ENCODE measurements around the gene DESI2.

- TF ChIP-seq, protein P1, sequence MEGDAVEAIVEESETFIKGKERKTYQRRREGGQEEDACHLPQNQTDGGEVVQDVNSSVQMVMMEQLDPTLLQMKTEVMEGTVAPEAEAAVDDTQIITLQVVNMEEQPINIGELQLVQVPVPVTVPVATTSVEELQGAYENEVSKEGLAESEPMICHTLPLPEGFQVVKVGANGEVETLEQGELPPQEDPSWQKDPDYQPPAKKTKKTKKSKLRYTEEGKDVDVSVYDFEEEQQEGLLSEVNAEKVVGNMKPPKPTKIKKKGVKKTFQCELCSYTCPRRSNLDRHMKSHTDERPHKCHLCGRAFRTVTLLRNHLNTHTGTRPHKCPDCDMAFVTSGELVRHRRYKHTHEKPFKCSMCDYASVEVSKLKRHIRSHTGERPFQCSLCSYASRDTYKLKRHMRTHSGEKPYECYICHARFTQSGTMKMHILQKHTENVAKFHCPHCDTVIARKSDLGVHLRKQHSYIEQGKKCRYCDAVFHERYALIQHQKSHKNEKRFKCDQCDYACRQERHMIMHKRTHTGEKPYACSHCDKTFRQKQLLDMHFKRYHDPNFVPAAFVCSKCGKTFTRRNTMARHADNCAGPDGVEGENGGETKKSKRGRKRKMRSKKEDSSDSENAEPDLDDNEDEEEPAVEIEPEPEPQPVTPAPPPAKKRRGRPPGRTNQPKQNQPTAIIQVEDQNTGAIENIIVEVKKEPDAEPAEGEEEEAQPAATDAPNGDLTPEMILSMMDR (IDR thresholded peaks at IDR 0.05): no peak
- TF ChIP-seq POLR2A (IDR thresholded peaks at IDR 0.05): no peak
Measured at GRCh38 chr1:244639561-244639960, 13.4 kb upstream of the DESI2 start.
